ENCODE data around the gene SOHLH2.
A peak's percentile ranks its signal among the peaks of the same experiment; 100 is the strongest.

Gene SOHLH2

DNA sequence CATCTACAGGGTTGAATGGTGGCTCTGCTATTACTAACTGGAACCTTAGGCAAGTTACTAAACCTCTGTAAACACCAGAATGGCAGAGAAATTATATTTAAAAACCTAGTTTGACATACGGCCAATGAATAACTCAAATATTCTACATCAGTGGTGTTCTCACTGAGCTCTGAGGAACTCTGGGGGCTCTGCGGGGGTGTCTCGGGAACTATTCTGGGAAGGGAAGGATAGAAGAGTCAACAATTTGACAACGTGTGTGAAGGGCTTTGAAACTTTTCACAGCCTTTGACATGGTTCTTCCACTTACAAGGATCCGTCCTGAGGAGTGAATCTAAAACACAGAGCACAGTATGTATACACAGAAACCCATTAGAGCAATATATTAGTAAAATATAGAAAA lies 38.7 kb downstream of the SOHLH2 start:
- no peak for DNase-seq

DNA sequence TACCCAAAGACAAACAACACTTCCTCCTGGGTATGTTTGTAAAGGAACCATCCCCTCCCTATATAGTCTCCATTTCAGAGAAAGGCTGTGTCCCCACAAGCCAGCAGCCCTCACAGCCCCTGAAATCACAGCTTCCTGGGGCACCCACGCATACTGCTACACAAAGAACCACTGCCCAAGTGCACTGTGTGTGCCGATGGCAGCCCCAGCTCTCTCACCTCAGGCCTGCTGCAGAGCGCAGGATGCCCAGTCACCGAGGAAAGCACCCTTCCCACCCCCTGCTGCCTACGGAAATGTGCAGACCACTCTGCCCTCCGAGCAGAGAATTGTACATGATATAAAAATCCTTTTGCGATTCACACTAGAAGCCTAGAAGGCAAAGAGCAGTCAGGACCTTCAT lies 39.4 kb downstream of the SOHLH2 start:
- no peak for DNase-seq

DNA sequence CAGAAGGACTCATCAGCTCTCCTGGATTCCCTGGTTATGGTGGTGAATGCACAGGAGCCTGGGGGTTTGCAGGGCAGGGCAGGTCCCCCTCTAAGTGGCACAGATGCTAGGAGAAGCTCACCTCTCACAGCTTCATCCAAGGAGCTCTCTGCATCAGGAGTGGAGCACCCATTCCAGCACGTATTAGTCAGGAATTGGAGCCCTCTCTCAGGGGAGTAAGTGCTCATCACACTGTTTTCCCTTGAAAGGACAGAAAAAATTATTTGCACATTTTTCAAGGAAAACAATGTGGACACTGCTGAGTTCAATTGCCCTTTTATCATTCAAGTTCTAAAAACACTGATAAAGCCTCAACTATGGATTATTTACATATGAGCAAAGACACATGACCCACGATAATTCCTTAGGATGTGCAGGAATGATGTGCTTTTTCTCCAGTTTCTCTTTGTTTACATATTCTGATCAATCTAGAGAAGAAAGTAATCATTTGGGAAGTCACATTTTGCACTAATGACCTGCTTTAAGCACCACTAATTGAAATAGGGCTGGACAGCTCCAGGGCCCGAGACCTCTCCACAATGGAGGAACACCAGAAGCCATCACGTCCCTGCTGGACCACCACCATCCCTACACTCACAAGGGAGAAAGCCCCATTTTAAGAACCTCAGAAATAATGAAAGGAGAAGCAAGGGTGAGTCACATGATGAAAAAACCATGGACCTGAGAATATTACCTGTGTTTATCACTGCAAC lies 40.6 kb downstream of the SOHLH2 start:
- no peak for DNase-seq

DNA sequence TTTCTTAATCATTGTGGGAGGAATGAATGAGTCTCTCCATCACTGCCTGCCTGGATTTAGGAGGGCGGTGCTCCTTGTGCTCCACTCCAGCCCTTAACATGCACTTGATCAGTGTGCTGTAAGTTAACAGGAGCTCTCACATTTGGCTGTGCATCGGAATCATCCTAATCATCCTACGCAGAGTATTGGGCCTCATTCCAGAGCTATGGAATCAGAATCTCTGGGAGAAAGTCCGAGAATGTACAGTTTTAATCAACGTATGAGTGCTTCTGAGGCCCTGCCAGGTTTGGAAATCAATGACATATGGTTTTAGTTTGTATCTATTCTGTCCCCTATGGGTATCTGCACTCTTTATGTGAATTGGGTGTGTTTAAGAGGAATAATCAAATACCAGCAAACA lies 48.3 kb downstream of the SOHLH2 start:
- no peak for DNase-seq

DNA sequence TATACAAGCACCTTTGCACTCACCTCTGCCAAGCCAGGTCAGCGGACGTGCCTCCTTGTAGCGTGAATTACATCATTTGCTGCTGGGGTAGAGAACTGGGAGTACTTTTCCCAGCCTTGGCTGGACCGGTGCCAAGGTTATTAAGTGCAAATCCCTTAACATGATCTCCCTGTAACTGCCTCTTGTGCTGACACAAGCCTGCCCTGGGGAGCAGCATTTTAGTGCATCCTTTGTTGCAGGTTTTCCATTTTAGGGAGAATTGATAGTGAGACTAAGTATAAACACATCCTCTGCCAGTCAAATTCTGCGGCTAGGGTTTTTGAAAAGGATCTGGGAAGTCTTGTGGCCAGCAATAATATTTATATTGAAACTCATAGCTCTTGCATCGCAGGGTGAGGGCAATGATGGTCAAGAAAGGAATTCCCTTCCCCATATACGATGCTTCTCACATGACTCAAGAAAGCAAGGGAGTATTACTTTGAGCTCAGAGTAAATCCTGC lies 50.5 kb downstream of the SOHLH2 start:
- DNase-seq: peak; percentile 69

DNA sequence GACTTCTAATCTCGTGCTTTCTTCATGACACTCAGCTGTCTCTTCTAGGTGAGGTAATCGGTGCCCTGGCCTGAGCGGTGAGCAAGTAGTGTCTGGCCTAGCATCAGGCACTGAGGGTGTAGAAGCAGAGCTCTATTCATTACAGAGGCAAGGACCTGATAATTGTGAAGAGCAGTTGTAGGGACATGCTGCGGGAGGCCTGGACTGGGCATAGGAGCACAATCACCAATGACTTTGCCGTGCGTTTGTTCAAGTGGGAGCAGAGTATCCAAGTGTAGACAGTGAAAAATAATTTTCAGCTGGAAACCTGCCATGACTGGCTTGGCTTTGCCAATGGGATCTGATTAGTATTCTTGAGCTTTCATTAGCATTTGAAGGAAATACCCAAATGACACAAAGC lies 51.1 kb downstream of the SOHLH2 start:
- no peak for DNase-seq

DNA sequence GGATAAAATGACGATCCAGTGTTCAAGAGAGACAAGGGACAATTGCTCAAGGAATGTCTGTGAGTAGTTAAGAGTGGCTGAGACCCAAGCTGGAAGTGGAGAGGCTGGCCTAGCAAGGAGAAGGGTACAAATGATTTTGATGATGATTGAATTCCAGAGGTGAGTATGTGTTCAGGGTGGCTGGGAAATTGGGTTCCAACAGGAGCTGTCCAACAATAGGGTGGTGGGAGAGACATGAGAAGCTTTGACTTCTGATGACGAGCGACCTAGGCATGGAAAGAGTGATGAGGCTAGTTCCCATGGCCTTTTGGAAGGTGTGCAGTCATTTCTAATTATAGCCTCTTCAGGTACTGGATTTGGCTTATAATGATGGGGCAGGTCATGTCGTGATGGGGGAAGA lies 54.1 kb downstream of the SOHLH2 start:
- no peak for DNase-seq

DNA sequence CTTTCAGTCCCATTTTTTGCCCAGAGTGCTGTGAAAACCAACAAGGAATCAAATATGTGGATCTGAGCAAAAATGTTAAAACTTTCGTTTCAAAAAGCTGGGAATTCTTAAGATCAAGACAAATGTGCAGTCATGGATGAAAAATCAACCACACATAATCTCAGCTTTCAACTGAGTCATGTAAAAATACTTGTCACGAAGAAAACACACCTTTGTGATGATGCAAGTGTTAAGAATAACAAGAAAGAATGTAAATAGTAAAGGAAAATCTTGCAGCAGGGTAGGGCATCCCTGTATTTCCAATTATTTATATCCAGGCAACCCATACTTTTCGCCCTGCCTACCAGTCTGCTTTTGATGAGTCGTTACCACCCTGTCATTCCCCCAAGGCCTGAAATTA lies 55.7 kb downstream of the SOHLH2 start:
- no peak for DNase-seq

DNA sequence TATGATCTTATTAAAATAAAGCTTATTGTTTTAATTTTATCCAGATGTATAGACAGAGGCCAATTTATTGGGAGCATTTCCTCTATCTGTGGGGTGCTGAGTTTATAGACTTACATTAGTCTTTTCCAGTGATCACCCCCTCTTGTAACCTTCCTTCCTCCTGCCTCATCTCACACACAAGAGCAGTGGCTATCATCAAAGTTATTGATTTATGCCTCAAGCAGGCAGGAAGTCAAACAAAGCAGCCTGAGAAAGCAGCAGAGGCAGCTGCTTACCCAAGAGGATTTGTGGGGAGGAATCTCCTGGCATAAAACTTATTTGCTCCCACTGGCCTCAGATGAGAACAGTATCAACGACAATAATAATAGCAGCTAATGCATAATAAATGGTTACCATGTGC lies 56.9 kb downstream of the SOHLH2 start:
- no peak for DNase-seq

DNA sequence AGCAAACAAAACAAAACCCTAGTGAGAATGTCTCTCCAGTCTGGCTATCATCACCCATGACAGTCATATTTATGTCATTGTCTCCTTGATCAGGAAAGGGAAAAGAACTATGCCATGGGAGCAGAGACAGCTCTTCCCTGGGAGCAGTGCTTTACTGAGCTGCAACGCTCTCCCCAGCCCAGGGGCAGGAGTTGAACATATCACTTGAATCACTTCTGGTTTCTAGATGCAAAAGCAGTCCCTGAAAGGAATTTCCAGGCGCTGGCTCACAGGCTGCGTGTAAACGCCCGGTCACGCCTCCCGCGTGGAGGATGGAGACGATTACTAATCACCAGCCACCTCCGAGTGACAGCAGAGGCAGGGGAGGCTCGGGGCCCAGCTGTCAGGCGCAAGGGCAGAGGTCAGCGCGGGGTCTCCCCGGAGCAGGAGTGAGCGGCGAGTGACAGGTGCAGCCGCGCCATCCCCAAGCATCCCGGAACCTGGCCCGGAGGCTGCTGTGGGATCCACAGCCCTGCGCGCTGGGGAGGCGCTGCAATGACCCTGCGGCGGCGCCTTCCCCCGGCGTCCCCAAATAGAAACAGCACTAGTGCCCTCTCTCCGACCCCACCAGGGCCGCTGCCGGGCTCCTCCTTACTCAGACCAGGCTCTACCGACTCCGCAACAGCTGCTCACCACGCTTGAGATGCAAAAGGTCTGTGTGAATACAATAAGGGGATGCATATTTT lies 59.6 kb downstream of the SOHLH2 start:
- no peak for DNase-seq

DNA sequence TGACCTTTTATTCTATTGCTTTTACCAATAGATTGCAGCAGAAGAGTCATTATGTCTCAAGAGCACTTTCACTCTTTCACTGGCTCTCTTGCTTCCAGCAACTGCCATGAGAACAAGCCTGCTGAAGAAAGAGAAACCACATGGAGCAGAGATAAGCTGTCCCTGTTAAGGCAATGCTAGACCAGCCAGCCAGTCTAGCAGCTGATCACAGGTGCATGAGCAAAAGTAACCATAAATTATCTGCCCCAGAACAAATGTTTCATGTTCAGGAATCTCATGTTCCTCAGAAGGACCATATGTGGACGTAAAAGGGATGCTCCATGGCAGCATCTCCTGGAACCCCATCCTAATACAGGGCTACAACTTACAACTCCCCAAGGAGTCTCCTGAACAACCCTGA lies 62.8 kb downstream of the SOHLH2 start:
- DNase-seq: no peak

DNA sequence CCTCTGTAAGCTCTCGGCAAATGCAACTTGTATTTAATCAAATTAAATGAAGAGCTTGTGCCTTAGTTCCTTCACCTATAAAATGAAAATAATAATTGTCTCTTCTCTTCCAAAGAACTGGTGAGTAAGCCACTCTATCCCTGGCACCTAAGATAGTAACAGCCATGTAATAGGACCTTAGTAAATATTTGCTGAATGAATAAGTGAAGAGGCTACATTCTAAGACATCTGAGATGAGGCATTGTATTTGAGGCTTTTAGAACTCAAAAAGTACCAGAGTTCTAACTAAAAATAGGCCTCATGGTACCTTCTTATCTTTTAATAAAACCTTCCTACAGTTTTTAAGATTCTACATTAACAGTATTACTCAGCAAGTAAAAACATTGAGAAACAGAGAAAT lies 65.9 kb downstream of the SOHLH2 start:
- no peak for DNase-seq

DNA sequence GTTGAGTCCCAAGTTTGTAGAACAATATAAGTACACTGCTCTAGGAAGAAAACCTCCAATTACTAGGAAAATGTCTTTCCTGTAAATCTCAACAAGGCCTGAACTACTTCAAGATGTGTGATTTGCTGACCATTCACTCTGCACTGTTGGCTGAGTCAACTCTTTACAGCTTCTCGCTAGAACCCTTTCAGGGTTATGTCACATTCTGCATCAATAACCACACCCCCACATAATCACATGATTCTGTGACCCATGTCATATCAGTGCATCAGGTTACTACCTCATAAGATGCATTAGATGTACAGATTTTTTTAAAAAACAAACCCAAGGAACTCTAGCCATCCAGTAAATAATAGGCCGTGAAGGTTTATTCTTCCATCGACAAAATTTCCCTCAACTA lies 67.0 kb downstream of the SOHLH2 start:
- DNase-seq: no peak

DNA sequence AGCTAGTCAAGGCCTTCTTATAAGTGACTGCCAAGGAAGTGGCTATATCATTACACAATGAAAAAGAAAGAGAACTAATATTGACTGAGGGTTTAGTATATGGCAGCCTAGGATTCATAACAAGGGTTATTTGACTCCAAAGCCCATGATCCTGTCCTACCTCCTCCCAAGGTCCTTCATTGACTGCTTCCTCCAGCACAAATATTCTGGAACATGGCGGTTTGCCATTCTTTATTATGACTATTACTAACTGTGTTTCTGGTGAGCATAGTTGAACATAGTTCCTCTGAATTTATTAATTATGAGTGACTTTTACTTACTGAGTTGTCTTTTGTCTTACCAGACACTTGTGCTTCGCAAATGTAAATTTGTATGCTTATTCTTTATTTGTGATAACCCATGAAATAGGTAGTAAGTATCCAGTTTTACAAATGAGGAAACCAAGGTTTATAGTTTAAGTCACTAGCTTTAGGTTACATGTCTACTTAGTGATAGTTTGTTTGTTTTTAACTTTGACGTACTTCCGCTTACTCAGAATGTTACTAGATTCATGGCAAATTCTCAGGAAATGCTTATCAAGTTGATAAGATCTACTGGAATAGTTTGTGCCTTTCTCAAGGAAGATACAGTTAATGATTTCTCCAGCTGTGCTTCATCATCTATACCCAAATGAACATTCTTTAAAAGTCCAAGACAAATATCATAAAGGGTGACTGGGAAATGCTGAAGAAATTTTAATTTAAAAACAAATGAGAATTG lies 67.7 kb downstream of the SOHLH2 start:
- DNase-seq: no peak

DNA sequence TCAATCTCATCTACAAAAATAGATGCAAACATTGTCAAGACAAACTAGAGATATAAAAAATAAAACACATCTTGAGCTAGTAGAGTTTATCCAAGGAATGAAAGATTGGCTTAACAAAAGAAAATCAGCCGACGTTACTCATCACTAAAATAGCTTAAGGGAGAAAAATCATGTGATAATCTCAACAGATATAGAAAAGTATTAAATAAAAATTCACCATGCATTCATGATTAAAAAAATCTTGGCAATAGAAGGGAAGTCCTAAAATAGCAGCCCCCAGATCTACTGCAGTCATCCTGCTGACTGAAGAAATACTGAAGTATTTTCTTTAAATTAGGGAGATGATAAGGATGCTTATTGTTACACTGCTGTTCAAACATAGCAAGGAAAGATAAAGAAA lies 70.6 kb downstream of the SOHLH2 start:
- DNase-seq: no peak

DNA sequence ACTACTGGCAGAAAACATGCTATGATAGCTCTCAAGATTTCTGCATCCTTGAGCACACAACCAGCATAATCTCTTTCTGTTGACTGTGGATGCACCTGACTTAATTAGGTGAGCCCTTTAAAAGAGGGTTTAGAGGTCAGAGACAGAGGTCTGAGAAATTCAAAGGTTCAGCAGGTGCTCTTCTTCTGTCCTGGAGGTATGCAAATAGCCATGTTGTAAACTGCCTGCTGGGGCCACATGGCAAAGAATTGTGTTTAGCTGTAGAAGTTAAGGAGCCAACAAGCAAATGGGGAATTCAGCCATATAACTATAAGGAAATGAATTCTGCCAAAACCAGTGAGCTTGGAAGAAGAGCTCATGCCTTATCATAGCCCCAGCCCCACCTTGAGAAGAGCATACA lies 71.6 kb downstream of the SOHLH2 start:
- no peak for DNase-seq

DNA sequence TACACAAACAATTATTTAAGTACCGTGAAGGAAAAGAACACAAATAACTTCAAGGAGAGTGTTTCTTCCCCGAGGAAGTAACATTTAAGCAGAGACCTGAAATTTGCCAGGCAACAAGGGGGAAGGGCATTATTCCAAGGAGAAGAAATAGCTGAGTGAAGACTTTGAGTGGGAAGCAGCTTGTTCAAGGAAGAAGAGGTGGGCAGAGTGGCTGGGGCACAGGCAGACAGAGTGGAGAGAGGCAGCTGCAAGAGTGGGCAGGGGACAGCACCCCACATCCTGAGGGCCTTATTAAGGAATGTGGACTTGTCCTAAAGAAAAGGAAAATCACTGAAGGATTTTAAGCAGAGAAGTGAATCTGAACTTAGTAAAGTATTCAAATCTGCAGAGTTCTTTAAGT lies 78.5 kb downstream of the SOHLH2 start:
- no peak for DNase-seq

DNA sequence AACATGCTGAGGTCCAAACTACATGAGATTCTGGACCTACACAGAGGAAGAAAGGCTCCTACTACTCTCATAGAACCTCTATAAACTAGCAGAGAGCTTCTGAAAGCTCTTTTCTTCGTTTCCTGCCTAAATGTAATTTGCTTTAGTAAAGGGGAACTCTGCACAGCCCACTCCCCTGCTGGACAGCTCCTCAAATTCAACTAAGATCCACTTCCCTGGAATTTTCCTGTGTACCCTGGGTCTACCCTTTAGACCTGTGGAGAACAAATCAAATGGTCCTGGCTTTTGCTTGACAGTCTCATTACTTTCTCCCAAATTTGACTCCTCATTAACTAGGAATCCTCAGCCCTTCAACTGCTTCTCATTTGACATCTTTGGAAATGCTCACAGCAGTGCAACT lies 79.7 kb downstream of the SOHLH2 start:
- no peak for DNase-seq

DNA sequence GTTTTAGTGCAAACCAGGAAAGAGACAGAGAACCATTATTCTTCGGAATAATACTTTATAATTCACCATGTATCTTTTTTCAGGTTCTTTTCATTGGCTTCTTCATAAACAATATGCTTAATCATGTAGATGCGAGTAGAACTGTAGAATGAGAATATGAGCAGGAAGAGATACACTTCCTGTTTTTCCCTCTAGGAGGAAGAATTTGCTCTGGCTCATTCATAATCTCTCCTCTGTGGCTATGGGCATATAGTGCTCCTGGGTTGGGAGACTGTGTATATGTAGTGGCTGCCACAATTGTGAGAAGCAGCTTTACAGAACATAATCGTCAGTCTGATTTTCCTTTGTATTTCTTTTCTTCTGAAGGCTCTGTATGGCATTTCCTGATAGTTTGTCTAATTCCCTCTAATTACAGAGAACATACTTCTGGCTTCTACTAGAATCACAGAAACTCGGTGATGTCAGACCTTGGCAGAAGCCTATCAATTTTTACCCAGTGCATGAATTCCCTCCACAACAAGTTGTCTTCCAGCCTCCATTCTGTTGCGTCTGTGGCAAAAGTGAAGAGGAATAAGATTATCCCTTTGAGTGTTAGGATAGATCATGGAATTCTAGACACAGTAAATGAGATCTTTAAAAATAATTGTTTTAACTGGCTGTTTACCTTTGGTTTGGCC lies 80.3 kb downstream of the SOHLH2 start:
- DNase-seq: no peak

DNA sequence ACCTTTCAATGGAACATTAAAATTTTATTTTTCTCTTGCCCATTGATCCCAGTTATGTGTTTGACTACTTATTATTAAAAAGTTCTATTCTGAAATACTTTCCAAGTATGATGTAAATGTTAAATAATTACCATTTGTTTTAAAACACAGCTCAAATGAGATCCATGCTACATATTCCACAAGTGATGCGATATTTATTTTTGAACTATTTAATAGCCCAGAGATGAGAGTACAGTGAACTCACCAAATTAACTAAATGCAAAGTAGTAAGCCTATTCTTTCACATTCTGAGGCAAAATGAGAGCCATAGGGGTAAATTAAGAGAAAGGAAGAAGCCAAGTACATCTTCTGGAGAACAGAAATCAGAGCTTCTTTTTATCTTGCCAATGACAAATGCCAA lies 82.0 kb downstream of the SOHLH2 start:
- no peak for DNase-seq

DNA sequence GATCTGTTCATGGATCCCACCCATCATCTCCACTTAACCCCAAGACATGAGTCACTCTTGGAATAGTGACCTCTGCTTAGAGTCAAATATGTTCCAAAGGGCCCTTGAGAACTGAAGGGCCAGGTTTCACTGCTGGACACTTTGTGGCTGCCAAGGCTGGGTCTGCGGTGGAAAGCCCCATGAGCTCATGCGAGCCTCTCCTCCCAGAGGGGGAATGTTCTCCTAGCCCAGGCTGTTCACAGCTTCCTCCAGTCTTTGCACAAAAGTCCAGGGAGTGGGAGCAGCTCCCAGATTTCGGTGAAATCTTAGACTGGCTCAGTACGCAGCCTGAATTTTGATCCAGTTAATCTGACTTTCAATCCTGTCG lies 82.4 kb downstream of the SOHLH2 start:
- no peak for DNase-seq

DNA sequence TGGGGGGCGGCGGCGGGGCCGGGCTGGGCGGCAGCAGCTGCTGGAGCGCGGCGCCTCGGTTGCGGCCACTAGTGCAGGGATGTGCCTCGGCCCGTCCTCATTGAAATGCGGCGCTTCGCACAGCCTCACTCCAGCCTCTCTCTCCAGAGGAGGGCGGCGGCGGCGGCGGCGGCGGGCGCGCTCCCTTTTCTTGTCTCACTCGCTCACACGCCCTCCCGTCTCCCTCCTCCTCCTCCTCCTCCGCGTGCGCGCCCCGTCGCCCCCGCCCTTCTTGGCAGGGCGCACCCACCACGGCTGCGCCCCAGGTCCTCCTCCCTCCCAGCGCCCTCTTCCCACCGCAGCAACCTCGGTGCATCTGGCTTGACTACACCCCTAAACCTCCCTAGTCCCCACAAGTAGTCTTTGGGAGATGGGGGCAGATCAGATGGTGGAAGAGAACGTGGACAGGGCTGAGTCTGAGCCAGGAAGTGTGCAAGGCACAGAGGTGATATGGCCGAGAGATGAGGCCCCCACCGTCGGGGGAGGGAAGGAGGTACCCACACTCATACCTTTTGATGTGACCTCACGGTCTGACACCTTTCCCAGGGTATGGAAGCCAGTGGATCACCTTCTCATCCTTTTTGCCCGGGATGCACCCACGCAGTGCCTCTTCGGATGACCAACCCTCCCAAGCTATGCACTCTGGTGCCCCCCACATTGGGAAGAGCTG lies 83.0 kb downstream of the SOHLH2 start, which contains the start of gene DCLK1:
DCLK1 (minus strand) TSS at position 161 of the 709 bp plus-strand sequence.
- DNase-seq: peak; percentile 9

Measured in NCI-H1436 (cell line).